OCI-M1 (cell line): ENCODE measurements around the gene ZNHIT6.
A peak's percentile ranks its signal among the peaks of the same experiment; 100 is the strongest.

Source experiments
- DNase-seq: peaks from one replicate; lab custom pipeline; 2025; lab: John Stamatoyannopoulos, UW

ZNHIT6 gene, protein sequence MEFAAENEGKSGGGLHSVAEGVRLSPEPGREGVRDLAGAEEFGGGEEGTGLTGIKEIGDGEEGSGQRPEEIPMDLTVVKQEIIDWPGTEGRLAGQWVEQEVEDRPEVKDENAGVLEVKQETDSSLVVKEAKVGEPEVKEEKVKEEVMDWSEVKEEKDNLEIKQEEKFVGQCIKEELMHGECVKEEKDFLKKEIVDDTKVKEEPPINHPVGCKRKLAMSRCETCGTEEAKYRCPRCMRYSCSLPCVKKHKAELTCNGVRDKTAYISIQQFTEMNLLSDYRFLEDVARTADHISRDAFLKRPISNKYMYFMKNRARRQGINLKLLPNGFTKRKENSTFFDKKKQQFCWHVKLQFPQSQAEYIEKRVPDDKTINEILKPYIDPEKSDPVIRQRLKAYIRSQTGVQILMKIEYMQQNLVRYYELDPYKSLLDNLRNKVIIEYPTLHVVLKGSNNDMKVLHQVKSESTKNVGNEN

GRCh38 chr1:85707990-85708828 lies at the start of gene ZNHIT6:
Gene ZNHIT6, minus strand, starts transcription at chr1:85708433. Its CDS starts 149 bp downstream, at chr1:85708284.
- DNase-seq, result peak; percentile 97

DNA sequence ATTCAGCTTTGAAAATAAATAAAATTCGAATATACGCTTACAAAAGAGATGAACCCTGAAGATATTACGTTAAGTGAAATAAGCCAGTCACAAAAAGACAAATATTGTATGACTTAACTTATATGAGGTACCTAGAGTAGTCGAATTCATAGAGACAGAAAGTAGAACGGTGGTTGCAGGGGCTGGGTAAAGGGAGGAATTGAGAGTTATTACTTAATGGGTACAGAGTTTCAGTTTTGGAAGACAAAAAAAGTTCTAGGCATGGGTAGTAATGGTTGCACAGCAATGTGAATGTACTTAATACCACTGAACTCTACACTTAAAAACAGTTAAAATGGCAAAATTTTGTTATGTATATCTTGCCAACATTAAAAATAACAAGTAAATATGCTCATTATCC lies 48.6 kb upstream of the ZNHIT6 start:
- no peak for DNase-seq

DNA sequence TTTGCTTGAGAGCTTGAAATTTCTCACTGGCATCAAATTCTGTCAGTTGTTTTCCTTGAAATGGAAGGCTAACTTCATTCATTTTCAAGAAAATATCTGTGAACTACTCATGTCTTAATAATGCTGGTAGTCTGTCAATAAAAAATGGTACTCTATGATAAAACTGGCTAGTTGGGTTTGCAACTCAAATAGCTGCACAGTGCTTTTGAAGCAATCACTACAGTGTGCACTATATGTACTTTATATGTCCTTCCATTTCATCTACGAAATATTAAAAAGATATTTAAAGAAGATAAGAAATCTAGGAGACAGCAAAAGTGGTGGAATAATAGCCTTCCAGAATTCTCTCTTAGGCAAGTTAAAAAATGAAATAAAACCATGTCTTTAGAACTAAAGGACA lies 39.9 kb upstream of the ZNHIT6 start:
- no peak for DNase-seq

- no peak for DNase-seq
These were observed 38.5 kb upstream of the ZNHIT6 start for GRCh38 chr1:85746777-85747176.

- DNase-seq, result no peak
These were observed 35.6 kb upstream of the ZNHIT6 start for GRCh38 chr1:85743814-85744213.

GRCh38 chr1:85734931-85735330 lies 26.7 kb upstream of the ZNHIT6 start:
- DNase-seq, result no peak

DNA sequence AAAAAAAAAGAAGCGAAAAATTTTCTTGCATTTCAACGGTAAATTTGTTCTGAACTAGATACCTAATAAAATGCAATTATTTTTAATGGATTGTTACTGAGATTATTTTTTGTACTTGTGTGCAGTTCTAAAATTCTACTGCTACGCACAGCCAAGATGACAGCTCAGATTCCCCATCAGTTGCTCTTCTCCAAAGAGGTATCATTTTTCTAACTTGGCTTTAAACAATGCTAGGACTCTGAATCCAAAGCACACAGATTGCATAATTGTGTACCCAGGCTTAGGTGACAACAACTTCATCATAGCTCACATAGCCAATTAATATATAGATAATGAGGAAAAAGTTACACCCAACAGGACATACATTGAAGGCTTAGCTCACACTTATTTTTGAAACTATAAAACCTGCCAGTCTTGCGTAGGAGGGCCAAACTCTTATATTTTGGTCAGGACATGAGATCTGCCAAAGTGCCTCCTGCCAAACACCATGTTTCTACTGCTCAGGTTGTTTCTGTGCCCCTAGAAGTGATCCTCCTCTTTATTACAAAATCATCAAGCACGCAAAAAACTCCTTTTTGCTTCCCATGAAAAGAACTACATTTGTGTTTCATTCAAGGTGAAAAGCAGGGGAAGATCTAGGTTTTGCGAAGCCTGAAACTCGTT lies 10.6 kb upstream of the ZNHIT6 start:
- no peak for DNase-seq

DNA sequence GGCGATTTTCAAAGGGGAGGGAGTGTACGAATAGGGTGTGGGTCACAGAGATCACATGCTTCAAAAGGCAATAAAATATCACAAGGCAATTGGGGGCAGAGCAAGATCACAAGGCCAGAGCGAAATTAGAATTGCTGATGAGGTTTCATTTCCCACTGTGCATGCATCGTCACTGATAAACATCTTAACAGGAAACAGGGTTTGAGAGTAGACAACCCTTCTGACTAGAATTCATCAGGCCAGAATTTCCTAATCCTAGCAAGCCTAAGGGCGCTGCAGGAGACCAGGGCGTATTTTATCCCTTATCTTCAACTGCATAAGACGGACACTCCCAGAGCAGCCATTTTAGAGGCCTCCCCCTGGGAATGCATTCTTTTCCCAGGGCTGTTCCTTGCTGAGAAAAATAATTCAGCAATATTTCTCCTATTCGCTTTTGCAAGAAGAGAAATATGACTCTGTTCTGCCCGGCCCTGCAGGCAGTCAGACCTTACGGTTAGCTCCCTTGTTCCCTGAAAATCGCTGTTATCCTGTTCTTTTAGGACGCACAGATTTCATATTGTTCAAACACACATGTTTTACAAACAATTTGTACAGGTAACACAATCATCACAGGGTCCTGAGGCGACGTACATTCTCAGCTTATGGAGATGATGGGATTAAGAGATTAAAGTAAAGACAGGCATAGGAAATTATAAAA lies 6.3 kb upstream of the ZNHIT6 start:
- DNase-seq, result peak; percentile 6

GRCh38 chr1:85708829-85709227 lies 595 bp upstream of the ZNHIT6 start:
- peak; percentile 51 for DNase-seq

GRCh38 chr1:85707267-85707989 lies 805 bp downstream of the ZNHIT6 start:
- DNase-seq, result no peak

- DNase-seq, result no peak
These were observed 2.3 kb downstream of the ZNHIT6 start for GRCh38 chr1:85705940-85706339.

GRCh38 chr1:85700422-85700821 lies 7.8 kb downstream of the ZNHIT6 start:
- DNase-seq, result no peak

GRCh38 chr1:85697895-85698294 lies 10.3 kb downstream of the ZNHIT6 start:
- DNase-seq, result no peak

DNA sequence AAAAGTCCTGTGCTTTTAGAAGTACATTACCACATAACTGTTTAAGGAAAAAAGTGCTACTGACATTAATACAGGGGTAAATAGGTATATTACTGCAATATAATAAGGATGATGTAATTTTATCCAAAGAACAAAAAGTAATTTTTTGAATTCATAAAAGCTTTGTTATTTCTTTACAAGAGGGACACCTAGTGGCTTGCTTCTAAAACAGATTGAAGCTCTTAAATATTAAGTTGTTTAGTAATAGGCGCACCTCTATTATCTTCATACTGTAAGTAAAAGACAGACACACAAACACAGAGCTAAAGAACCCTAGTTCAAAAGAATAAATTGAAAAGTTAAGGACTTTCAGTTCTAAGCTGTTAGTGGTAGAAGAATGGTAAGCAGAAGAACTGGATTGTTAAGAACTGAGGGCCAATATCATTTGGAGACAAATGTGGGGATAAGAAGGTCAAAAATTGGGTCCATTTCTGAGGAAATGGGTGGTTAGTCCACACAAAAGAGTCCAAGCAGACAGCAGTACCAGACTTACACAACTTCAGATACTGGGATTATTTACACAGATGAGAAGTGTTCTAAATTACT lies 15.4 kb downstream of the ZNHIT6 start:
- DNase-seq, result peak; percentile 42

DNA sequence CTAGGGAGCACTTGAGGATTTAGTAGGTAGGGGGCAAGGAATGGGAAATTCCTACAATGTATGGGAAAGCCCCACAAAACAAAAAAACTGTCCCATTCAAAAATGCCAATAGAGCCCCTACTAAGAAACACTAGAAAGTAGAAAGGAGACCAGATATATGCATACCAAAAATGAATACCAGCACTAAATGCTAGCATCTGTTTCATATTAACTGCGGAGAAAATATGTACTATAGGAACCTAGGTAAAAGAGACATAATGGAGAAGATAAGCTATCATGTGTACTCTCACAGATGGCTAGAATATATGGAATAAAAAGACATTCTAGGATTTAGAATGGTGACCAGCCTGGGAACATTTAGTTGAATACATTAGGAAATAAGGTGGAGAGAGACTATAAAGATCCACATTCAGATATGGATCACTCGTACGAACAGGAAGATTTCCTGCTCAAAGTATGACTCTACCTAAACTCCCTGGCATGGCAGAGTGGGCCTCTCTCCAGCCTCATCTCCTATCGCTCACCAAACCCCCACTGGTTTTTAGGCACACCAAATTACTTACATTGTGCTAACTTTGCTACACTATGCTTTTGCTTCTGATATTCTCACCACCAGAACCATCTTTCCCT lies 18.3 kb downstream of the ZNHIT6 start:
- no peak for DNase-seq

DNA sequence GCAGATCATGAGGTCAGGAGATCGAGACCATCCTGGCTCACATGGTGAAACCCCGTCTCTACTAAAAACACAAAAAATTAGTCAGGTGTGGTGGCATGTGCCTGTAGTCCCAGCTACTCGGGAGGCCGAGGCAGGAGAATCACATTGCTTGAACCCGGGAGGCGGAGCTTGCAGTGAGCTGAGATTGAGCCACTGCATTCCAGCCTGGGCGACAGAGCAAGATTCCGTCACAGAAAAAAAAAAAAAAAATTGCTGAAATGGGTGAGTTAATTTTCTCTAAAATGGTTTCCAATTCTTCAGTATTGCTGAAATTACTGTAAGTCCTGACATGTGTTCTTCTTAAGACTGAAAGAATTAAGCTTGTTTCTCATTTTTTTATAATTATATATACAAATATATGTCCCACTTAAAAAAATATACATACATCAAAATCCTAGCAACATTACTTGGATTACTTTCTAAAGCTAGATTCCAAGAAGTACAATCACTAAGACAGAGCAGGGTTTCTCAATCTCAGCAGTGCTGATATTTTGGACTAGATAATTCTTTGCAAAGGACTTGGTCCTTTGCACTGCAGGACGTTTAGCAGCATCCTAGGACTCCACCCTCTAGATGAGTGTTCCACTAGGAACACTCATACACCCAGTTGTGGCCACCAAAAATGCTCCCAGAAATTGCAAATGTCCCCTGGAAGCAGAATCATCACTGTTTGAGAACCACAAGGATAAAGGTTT lies 24.8 kb downstream of the ZNHIT6 start:
- DNase-seq, result no peak

DNA sequence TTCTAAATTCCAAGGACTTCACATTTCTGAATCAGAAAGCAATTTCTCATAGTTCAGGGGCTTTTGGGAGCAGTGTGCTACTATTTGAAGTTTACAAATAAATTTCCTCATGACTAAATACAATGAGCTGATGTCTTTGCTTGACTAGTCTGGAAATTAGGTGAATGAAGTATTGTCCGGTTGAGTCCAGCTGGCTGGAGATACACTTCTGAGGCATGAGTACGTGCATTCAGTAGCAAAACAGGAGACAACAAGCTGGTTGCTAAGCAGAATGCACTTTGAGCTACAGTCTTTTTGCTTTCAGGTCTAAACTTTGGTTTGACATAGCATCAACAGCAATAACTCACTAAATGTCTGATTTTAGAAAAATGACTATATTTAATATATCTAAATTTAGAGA lies 27.1 kb downstream of the ZNHIT6 start:
- no peak for DNase-seq

GRCh38 chr1:85678193-85678592 lies 30.0 kb downstream of the ZNHIT6 start:
- no peak for DNase-seq

GRCh38 chr1:85677656-85678055 lies 30.6 kb downstream of the ZNHIT6 start:
- no peak for DNase-seq
